Fibroblast of peridontal ligament (primary cell): ENCODE measurements around the gene ZNF787.
"Not testable (repeated sequence)": the region's sequence is repeated elsewhere in the genome, so short reads cannot be mapped to it uniquely, and the experiment has no call there.

ENCODE experiments used
- DNase-seq: peaks from one replicate; pipeline ENCODE4 v3.0.0-alpha.2; 2010; ENCODE audit errors: extremely low read depth

ZNF787 gene

DNA sequence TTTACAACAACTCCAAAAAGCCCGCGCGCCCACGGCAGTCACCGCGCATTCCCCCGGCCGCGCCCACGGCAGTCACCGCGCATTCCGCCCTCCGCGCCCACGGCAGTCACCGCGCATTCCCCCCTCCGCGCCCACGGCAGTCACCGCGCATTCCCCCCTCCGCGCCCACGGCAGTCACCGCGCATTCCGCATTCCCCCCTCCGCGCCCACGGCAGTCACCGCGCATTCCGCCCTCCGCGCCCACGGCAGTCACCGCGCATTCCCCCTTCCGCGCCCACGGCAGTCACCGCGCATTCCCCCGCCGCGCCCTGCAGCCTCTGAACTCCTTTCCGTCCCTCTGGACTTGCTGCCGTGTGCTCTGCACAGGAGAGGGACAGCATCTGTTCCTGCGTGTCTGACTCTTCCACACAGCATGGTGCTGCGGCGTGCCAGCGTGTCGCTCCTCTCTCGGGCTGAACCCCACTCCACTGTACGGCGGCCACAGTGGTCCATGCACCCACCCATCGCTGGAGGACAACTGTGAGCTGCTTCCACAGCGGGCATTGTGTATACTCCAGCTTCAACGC is 15.2 kb downstream of the ZNF787 start:
- DNase-seq: not testable (repeated sequence)

DNA sequence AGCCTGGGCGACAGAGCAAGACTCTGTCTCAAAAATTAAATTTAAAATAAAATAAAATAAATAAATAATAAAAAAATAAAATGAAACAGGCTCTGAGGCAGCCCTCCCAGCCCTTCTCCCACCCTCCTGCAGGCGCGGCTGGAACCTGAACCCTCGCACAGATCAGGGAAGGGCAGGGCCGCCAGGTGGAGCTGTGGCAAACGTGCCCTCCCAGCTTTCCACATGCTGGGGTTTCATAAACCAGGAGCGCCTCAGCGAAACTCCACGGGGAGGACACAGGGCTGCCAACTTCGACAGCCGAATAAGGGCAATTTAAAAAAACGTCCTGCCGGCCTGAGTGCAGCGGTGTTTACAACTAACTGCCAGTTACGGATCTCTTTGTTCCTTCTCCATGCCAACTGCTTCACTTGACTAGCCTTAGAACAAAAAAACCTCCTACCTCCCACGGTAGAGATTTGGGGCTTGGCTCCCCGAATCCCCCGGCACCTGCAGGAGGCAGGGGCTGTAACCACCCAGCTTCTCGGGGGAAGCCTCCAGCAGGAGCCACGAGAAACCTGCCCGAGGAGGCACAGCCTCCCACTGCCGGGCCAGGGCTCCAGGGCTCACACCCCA is 15.9 kb downstream of the ZNF787 start:
- DNase-seq: peak; percentile 77

DNA sequence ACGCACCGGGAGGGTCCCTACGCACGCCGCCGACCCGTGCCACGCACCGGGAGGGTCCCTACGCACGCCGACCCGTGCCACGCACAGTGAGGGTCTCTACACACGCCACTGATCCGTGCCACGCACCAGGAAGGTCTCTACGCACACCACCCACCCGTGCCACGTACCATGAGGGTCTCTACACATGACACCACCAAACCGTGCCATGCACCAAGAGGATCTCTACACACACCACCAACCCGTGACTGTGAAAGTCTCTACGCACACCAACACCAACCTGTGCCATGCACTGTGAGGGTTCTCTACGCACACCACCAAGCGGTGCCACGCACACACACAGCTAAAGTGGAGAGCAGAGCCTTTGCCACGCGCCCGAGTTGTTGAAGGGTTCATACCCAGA is 16.7 kb downstream of the ZNF787 start:
- no peak for DNase-seq

GRCh38 chr19:56103027-56103614 is 18.0 kb downstream of the ZNF787 start:
- DNase-seq: no peak

- no peak for DNase-seq
Observed at GRCh38 chr19:56101746-56102535, 19.2 kb downstream of the ZNF787 start.

- no peak for DNase-seq
Observed at GRCh38 chr19:56101095-56101494, 20.0 kb downstream of the ZNF787 start.

DNA sequence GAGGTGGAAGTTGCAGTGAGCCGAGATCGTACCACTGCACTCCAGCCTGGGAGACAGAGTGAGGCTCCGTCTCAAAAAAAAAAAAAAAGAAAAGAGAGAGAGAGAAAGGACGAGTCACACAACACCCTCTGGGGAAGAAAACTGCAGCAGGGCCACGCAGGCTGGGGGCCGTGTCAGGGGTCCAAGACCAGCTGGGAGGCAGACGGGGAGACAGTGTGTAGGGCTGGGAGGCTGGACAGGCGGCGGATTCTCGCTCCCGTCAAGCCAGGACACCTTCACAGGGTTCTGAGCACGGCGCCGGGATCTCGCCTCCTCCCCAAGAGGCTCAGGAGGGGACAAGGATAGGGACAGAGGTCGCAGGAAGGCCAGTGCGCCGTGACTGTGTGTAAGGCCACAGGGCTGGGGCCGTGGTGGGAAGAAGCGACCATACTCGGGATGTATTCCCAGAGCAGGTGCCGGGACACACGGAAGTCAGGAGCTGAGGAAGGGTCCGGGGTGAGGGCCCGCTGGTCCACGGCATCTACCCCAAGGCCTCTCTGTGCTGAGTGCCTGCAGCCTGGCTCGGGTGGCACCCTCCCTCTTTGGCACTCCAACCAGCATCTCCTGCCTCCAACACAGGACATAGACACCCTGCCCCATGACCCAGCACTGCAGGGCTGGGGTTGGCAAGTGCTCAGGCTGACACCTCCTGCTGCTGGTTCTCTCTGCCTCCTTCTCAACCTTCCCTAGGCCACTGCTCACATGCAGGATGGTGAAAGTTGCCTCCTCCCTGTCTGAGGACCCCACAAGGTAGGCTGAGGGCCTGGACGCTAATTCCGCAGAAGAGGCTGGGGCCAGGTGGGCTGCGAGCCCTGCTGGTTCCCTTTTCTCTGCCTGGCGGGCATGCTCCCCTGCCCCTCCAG is 21.2 kb downstream of the ZNF787 start:
- DNase-seq: no peak

GRCh38 chr19:56098731-56099568 is 22.1 kb downstream of the ZNF787 start:
- no peak for DNase-seq

DNA sequence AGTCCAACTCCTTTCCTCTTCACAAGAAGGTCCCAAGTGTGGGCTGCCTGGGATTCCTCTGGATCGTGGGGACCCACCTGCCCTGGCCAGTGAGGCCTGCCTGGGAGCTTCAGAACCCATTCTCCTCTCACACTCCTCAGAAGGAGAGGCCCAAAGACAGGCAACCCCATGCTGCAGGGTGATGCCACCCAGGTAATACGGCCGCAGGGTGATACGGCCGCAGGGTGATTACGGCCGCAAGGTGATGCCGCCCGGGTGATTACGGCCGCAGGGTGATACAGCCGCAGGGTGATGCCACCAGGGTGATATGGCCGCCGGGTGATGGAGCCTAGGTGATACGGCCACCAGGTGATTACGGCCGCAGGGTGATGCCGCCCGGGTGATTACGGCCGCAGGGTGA is 22.9 kb downstream of the ZNF787 start:
- DNase-seq: not testable (repeated sequence)

DNA sequence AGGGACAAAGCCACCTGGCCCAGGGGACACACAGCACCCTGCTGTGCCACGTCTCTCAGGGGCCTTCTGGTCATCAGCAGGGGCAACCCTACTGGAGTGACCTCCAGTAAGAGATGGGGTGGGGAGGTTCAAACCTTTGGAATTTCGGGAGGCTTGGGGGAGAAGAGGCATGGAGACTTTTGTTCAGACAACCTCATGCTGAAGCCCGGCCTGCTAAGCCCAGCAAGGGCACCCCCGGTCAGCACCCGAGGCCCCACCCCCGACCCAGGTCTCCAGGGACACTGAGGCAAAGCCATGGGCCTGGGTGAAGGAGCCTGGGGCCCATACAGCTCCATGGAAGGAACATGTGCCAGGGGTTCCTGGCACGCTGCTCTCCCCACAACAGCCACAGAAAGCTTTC is 23.3 kb downstream of the ZNF787 start:
- DNase-seq: no peak

DNA sequence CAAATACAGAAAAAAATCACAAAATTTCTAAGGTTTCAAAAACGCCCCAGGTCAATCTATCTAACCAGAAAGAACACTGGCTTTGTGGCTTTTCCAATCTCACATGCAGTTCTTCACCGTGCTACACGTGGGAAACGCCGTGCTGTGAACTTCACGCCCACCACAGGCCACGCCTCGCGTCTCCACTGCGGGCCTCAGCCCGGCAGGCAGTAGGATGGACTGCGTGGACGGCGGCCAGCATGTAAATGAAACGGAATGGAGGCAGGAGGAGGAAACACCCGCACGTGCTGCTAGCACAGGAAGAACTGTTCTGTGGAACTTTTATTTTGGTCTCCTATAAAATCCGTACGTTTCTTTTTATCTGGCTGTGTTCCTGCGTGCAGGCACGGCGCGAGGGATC is 23.8 kb downstream of the ZNF787 start:
- DNase-seq: no peak

DNA sequence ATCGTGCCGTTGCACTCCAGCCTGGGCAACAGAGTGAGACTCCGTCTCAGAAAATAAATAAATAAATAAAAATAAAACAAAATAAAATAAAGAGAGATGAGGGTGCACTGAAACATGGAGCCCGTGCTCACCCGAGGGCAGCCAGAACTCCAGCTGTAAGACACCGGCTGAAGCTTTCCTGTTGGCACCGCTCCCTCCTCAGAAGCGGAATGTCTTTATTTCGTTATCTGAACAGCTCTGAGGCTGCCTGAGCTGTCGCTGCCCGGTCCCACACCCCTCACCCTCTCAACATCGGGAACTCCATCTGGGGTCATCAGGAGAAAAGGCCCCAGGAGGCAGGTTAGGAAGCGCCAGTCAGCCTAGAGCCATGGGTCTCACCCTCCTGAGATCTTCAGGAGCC is 24.4 kb downstream of the ZNF787 start:
- DNase-seq: no peak

DNA sequence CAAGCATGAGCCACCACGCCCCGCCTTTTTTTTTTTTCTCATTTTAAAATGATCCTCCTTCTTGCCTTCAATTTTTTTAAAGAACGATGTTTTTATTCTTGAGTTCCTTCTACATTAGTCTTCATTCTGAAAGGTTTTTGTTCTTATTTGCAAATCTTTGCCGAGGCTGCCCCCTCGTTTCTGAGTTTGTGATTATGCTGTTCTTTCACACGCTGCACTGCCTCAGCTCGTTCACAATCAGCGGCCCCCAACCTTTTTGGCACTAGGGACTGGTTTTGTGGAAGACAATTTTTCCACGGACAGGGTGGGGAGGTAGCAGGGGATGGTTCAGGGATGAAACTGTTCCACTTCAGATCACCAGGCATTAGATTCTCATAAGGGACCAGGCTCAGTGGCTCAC is 26.6 kb downstream of the ZNF787 start:
- no peak for DNase-seq

DNA sequence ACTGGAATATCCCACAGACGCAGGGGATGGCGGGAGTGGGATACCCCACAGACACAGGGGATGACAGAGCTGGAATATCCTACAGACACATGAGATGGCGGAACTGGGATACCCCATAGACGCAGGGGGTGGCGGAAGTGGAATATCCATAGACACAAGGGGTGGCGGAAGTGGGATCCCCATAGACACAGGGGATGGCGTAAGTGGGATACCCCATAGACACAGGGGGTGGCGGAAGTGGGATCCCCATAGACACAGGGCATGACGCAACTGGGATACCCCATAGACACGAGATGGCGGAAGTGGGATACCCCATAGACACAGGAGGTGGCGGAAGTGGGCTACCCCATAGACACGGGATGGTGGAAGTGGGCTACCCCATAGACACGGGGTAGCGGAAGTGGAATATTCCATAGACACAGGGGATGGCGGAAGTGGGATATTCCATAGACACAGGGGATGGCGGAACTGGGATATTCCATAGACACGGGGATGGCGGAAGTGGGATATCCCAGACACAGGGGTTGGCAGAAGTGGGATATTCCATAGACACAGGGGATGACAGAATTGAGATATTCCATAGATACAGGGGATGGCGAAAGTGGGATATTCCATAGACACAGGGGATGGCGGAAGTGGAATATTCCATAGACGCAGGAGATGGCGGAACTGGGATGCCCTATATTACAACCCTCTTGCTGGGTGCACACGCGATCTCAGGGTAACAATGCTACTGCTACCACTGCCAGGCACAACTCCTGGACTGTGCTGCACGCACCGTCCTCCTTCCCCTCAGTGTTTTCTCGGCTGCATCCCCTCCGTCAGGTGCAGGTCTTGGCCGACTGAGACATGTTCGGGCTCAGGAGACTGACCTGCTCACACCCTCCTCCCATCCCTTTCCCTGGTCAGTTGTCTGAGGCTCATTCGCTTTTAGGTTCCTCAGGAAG is 28.1 kb downstream of the ZNF787 start:
- DNase-seq: no peak

DNA sequence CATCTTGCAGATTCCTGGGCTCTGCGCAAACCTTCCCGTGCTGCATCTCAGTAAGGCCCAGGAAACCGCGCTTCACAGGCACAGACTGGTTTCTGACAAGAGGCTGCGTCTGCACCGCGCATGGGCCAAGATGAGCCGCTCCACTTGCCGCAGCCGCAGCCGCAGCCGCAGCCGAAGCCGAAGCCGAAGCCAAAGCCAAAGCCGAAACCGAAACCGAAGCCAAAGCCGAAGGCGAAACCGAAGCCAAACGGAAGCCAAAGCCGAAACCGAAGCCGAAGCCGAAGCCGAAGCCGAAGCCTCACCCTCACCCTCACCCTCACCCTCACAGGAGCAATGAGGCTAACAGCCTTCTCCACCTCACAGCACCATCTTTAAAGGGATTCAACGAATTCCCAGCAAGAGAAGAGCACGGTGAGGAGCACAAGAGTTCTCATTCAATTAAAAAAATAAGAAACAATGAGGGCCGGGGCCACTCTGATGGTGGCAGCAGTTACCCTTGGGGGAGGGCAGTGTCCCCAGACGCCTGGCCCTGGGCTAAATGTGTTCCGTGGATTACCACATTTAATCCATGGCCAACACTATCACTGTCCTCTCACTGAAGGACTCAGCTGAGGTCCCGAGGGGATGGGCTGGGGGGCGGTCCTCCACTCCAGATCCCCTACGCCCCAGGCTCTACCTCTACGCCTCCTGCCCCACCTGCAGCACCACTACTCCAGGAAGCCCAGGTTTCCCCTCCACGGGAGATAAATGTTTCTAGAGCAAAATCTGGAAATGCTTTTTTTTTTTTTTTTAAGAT is 29.1 kb downstream of the ZNF787 start:
- DNase-seq: no peak

DNA sequence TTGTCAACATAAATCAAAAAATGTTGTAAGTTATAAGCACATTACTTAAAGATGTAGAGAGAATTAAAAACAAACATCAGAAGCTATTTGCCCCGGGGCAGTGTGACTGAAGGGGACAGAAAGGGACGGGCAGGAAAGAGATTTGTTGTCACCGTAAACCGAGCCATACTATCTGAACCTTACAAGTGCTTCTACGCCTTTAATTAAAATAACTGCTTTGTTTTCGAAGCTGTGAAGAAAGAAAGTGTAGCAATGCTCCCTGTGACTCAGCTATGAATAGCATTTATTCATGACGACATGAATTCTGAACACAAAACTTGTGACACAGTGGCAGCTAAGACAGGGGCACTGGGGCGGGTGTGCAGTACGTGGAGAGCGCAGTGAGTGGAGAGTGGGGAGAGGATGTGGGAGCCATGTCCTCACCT is 30.0 kb downstream of the ZNF787 start:
- peak; percentile 35 for DNase-seq

DNA sequence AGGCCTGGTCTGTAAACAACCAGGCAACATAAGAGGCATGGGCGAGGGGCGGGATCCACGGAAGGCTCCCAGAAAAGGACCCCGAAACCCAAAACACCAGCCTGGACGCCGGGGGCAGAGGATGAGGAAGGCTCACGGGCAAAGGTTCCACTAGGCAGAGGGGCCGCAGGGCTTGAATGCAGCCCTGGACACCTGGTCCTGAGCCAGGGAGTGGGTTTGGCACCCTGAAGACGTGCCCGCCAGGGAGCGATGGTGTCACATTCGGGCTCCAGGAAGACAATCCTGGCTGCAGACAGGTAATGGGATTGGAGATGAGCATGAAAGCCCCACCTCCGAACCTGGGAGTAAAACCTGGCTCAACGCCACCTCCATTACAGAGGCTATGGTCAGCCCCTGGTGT is 31.8 kb downstream of the ZNF787 start:
- DNase-seq: no peak

DNA sequence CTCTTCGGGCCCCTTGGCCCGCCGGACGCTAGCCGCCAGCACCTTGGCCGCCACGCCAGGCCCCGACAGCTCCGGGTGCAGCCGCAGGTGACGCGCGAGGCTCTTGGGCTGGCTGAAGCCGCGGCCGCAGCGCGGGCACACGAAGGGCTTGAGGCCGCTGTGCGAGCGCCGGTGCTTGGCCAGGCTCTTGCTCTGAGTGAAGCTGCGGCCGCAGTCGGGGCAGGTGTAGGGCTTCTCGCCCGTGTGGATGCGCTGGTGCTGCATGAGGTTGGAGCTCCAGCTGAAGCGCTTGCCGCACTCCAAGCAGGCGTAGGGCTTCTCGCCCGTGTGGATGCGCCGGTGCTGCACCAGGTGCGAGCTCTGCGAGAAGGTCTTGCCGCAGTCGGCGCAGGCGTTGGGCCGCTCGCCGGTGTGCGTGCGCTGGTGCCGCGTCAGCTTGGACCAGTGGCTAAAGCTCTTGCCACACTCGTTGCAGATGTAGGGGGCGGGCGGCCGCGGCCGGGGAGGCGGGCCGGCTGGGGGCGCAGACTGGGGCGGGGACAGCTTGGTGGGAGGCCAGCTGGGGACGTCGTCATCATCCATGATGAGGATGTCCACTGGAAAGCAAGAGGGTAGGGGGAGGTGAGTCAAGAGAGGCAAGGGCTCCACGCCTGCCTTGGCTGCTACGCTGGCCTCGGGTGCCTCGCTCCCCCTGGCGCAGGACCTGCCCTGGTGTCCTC is 32.4 kb downstream of the ZNF787 start:
- no peak for DNase-seq
